PC-3 (cell line): Measurements from ENCODE around the gene TBX5.

Experiments
- CTCF ChIP-seq: fragments of 300-600 bp; sonication (generic); conservative IDR thresholded peaks from 2 replicates; pipeline ENCODE4 v1.5.1; 2017; ENCODE audit warnings: antibody characterized with exemption, low read depth, mild to moderate bottlenecking, low read length
- EZH2 ChIP-seq: fragments of 300-600 bp; sonication (generic); IDR thresholded peaks from one replicate; pipeline ENCODE4 v1.6.1; 2017; ENCODE audit warnings: antibody characterized with exemption, mild to moderate bottlenecking, low read length; ENCODE audit not compliant: unreplicated experiment
- EZH2phosphoT487 ChIP-seq: fragments of 300-600 bp; sonication (generic); IDR thresholded peaks from 2 replicates; pipeline ENCODE4 v1.6.1; 2018; ENCODE audit warnings: mild to moderate bottlenecking, antibody characterized with exemption, low read length, borderline replicate concordance

DNA sequence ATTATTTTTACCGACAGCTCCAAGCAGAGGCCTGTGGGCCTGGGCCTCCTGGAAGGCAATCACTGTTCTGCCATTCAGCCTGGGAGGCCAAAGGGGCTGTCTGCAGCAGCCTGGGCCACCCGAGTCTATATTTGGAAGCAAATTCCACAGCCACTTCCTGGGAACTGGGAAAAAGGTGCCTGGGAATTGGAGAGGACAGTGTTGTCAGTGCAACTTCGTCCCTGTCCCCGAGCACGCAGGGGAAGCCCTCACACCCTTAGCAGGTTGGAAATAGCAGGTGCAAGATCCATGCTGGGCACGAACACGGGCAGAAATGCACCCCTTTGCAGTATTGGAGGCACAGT is 9.6 kb upstream of the TBX5 start:
- TF ChIP-seq CTCF: no peak
- no peak for TF ChIP-seq EZH2
- no peak for TF ChIP-seq EZH2phosphoT487
